Activated T-cell treated with anti-CD3 and anti-CD28 coated beads for 48 hours (primary cell): Measurements from ENCODE around the gene STAC3.
"Not testable (repeated sequence)": the region's sequence is repeated elsewhere in the genome, so short reads cannot be mapped to it uniquely, and the experiment has no call there.

Experiments
- DNase-seq: peaks from one replicate; pipeline ENCODE4 v3.0.0-alpha.2; 2020; ENCODE audit warnings: low read depth

The STAC3 gene

DNA sequence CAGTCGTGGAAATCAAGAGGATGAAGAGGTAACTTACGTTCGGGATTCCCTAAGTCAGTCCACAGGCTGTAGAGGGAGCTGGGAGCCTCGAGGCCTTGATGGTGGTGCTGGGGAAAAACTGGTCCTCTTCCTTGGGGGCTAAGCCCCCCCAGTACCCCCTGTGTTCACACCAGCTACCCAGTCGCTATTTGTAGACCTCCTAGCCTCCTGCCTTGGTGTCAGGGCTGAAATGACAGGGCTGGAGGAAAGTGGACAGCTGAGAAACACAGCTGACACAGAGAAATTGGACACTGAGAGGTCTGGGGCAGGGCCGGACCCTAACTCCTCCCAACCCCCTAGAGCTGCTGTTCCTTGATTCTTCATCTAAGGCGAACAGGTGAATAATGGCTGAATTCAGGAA is at the start of gene STAC3:
STAC3 (minus strand) TSS at position 232 of the 400 bp plus-strand sequence. CDS start 1,551 bp downstream, outside the sequence.
- DNase-seq = no peak

DNA sequence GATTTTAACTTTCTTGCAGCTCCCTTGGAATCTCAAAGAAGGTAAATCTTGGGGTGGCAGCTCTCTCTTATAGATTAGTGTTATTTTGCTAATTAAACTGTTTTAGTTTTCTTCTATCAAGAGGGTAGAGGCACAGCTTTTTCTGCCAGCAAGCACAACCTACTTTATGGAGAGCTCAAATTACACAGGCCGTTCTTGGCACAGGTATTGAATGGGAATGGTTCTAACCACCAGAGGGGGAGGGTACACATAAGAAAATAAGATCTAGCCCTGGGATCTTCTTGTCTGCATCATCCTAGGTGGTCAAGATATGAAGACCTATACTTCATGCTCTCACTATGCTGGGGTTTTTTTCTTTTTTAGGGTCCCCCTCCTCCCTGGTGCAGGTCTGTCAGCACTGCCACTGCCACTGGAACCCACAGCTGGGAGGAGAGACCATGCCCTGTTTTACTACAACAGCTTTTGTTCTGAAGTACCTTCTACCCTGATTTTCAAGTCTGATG is 48.6 kb upstream of the STAC3 start:
- no peak for DNase-seq

DNA sequence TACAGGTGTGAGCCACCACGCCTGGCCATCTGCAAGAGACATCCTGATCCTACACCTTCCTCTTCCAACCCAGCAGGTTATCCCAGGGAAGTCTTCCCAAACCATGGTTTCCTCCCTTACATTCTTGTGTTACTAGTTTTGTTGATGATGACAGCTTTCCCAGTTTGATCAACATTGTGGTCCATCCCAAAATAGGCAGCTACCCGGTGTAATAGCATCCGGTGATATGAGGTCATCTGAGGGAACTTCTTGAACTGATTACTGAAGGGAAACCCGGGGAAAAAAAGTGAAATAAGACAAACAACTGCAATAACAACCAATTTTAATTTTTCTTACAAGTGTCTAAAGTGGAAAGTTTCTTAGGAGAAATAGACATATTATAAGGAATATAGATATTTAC is 45.3 kb upstream of the STAC3 start:
- no peak for DNase-seq

DNA sequence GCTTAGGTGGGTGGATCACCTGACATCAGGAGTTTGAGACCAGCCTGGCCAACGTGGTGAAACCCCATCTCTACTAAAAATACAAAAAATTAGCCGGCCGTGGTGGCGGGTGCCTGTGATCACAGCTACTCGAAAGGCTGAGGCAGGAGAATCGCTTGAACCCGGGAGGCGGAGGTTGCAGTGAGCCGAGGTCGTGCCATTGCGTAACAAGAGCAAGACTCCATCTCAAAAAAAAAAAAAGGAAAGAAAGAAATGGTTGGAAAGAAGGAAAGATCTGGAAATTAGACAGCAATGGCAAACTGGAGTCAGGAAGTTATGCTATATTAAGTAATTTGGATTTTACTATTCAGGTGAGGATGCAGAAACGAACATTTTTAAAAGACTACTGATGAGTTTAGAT is 31.1 kb upstream of the STAC3 start:
- not testable (repeated sequence) for DNase-seq

DNA sequence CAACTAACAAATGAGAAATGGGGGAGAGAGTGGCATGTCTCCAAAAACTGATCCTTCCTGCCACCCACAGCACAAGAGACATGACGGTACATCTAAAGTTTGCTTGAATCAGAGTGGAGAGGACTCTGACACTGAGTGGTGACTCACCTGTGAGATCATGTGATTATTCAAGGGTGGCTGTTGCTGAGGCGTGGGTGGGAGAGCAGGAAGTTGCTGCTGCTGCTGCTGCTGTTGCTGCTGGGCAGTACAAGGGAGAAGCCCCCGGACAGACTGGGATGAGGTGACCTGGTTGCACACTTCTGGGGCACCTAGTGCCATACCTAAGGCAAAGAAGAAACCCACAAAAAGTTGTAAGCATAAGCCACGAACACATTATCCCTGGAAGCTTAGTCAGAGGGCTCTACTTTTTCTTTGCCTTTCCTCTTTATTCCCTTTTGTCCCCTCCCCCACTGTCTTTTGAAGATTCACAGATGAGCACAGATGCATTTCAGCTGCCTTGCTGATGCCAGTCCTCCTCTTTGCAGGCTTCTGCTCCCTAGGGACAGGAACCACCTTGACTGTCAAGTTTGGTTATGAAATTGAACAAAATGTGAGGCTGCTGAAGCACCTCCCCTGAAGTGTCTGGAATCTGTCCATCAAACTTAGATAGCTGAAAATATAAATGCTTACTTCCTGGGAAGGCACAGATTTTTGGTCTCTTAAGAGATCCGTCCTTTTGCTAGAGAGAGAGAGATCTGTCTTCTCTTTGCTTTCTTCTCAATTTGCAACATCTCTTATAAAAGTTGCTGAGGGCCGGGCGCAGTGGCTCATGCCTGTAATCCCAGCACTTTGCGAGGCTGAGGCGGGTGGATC is 29.4 kb upstream of the STAC3 start:
- DNase-seq = peak; percentile 65

DNA sequence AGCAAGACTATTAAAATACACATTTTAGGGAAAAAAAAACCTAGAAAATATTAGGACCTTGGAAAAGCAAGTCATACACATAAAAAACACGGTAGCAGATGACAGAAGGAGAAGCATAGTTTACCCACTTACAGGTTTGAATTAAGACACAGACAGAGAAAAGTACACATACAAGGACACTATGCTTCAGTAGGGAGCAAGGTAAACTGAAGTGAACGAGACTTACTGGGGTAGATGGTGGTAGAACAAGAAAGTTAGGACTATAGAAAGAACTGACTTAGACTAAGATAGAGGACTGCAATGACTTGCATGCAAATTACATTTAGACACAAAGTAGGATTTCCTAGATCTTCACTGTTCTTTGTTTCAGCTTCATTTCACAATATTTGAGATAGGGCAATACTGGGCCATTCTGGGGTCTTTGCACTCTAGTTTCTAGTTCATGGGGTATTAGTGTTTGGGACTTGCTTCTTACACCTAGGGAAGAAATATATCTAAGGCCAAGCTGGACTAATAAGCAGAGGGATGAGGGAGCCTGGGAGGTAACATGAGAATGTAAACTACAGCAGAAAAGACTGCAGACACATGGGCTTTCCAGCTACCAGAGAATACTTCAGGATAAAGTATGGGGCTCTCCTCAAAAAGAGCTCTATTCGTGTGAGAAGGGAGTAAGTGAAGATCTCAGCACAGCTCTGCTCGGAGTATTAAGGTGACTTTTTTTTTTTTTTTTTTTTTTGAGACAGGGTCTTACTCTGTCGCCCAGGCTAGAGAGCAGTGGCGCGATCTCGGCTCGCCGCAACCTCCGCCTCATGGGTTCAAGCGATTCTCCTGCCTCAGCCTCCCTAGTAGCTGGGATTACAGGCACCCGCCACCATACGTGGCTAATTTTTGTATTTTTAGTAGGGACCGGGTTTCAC is 27.7 kb upstream of the STAC3 start:
- DNase-seq = no peak

DNA sequence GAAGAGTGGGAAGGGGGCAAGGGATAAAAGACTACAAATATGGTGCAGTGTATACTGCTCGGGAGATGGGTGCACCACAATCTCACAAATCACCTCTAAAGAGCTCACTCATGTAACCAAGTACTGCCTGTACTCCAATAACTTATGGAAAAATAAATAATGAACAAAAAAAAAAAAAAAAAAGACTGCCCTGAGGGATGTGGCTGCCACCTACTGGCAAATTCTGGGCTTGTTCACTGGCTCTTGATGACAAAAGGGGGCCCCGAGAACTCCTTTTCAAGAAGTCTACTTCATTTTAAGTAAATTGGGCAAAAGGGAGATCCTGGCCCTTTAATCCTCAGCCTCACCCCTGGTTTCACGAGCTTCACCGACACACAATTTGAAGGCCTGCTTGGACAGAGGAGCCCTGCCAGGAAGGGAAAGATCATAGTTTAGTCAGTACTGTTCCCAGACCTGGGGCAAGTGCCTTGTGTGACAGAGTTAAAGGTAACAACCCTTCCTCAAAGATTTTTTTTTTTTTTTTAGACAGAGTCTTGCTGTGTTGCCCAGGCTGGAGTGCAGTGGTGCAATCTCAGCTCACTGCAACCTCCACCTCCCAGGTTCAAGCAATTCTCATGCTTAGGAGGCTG is 26.1 kb upstream of the STAC3 start:
- DNase-seq = no peak

DNA sequence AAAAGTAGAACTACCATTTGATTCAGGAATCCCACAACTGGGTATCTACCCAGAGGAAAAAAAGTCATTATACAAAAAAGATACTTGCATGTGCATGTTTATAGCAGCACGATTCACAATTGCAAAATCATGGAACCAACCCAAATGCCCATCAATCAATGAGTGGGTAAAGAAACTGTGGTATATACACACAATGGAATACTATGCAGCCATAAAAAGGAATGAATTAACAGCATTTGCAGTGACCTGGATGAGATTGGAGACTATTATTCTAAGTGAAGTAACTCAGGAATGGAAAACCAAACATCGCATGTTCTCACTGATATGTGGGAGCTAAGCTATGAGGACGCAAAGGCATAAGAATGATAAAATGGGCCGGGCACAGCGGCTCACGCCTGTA is 25.2 kb upstream of the STAC3 start:
- DNase-seq = not testable (repeated sequence)

DNA sequence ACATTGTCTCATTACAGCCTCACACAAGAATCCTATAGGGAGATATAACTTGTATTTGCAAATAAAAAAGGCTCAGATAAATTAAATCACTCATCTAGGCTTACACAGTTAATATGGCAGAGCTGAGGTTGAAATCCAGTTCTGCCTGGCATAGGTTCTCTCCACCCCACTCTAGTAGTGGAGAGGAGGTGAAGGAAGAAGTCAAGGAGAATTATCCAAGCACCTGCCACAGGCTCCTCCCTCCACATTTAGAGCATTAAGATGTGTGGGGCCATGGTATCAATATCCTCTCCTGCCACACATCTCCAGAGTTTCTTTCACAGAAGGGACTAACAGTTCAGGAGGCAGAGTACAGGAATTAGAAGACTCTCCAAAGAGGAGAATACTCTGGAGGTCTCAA is 22.5 kb upstream of the STAC3 start:
- DNase-seq = no peak

DNA sequence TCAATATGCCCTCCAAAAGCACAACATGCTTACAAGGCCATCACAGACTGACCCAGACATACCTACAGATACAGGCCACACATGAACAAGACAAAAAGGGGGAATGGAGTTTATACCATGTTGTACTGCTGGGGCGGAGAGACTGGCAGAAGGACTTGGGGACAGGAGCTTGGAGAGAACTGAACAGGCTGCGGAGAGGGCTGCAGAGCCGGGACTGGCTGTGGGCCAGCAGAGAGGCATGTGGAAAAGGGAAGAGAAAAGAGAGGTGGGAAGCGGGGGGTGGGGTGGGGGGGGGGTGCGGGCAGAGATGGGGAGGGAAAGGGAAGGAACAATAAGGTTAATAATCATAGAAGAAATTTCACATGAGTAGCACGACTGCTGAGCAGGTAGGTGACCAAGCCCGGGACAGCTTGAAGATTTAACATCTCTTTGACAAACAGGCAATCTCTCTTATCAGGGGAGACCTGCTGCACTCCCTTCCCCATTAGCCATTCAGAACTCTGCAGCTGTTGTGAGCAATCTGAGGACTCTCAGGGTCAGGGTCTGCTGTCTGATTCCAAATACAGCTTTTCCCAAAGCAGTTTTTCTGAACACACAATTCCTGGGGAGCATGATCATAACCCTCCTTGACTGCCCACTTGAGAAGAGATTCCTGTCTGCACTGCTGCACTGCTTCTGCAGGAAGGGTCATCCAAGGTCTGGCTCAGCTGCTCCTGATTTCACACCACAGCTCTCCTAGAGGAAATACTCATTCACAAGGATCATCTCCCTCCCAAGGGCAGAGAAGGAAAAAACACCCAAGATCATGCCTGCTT is 21.6 kb upstream of the STAC3 start:
- DNase-seq = no peak

DNA sequence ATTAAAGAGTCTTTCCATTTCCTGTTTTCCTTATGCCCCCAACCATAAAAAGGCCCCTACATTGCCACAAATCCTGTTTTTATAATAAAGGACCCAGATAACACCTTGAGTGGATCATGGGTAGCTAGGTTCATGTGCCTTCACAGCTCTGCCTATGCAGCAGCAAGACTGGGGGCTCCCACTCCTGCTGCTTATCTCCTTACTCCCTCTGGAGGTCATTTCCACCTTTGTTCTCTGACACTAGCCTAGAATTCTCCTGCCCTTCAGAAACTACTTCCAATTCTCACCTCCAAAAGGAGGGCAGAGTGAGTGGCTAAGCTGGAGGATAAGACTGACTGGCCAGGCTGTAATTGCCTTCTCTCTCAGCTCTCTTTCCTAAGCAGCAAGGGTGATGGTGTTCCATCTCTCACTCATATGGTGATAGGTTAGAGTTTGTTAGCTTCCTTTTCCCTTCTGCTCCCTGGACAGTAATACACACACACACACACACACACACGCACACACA is 20.0 kb upstream of the STAC3 start:
- DNase-seq = no peak

DNA sequence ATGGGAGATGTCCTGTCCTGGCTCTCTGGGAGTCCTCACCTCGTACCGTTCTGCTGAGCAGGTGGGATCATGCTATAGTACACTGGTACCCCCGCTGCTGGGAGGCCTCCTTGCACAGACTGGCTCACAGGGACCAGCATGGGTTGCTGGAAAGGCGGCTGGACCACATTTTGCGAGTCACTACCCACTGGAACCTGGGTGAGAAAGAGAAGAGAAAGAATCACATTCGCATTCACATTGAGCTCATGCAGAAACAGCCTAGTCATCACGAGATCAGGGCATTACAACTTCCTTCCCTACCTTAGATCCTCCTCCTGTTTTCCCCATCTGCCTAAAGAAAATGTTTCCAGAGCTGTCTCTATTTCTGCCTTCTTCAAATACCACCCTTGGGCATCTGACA is 17.3 kb upstream of the STAC3 start:
- peak; percentile 47 for DNase-seq

DNA sequence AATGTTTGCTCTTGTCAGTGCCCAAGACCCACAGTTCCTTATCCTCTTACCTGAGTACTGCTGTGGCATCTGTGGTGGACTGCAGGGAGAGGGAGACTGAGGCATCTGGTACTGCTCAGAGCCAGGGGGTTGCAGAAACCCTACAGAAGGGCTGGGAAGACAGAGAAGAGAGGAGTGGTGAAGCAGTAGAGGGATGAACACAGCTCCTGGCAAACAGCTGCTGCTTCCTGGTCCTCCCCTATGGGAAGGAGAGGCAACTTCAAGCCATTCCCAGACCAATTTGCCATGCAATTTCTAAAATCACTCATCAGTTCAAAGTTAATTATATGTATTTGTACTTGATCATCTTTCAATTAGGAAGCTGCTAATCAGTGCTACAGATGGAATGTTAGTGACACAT is 15.7 kb upstream of the STAC3 start:
- no peak for DNase-seq

DNA sequence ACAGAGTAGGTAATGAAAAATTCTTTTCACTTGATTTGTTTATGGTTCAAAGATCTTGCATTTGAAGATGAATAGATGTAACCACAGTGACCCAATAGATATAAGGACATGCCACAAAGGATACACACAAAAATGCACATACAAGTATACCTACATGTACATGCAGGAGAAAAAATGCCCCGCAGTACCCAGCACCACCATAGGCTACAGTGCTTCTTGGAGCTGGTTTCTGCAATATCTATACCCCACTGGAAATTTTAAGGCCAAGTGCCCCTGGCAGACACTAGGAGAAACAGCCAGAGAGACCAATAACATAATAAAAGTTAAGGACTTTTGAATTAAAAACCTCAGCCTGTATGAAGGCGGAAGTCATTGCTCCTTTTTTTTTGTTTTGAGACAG is 12.1 kb upstream of the STAC3 start:
- DNase-seq = no peak

DNA sequence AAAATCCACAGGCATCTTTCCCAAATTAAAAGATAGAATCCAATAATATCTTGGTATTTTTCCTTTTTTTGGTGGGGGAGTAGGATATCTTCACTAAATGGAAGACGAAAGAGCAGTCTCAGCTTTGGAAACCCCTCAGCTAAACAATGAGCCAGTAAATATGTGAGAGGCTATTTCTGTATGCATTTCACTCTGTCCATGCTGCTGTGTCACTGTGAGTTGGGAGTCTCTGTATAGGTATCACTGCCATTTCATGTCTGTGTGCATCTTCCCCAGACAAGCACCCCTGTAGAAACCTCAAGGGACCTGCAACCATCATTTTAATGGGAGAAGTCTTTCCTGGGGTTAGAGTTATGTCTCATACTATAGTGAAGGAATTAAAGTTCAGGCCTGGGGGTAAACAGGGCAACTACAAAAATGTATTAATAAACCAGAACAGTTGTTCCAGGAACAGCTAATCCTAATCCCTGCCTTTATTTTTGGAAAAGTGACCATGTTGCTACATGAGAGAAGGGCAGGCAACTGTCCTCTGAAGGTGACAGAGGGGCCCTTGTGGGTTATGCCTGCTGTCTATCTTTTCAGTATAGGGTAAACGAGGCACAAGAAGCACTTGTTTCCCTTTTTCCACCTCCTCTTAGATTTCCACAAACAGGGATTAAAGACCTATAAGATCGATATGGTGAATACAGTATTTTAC is 11.3 kb upstream of the STAC3 start:
- DNase-seq = no peak

DNA sequence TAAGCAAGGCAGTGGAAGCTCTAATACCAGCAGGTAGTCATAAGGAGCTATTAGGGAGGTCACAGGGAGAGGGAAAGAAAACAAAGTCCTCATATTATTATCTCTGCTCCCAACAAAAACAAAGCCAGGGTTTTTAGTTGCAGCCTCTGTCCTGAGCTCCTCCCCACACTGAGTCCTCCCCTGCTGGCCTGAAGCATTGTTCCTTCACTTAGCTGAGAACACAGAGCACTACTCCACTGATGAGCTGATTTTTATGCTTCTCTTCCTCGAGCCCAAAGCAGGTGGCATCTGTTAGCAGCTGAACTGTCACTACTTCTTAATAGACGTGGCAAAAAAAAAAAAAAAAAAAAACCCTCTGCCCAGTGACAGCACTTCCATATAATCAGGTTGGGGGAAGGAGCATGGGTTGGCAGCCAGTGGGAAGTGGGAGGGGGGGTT is 10.5 kb upstream of the STAC3 start:
- DNase-seq = no peak

DNA sequence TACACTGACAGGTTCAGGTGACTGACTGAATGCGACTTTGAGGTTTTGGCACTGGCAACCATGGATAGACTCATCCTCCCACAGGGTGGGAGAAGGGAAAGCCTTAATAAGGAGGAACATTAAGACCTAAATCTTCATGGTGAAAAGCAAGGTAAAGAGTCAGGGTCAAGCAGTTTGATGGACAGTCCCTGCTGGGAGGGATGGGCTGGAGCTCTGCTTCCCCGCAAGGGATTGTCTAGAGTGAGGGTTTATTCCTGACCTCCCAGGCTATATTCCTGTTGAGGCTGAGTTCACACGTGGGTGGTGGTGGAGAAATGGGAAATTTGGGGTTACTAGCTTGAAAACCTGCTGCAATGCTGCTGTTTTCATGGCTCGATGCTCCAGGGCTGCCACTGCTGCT is 9.4 kb upstream of the STAC3 start:
- DNase-seq = no peak

DNA sequence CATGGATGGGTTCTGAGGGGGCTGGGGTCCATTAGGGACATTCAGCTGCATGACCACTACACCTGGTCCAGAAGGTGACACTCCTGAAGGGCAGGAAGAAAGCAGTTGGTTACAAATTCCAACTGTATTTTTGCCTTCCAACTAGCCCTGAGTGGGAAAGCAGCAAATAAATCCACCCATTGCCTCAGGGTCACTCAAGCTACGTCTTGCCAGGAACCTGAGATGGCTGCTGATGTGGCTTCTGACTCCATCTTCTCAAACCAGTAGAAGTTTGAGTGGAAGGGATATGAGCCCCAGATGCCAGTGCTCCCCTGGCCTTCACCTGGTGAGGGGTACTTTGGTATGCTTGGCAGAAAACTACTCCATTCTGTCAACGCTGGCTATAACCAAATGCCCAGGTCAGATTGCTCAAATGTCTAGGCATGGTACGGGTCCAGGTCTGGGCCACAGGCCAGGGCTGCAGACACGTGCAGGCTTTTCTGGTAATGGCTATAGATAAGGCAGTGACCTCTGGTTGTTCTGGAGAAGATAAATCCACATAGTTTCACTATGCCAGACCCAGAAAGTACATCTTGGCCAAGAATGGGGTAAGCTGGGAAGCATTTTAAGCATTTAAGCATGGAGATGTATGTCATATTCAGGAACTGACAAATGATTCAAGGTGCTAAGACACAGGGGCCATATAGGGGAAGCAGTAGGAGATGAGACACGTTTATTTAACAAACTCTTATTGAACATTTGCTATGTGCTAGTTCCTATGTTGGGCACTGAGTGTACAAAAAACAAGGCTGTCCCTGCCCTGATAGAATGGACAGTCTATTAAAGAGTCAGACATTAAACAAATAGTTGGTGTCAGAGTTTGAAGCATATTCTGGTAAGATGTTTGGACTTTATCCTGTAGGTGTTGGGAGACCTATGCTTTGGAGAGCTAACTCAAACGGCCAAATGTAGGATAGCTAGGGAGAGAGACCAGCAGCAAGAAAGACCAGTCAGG is 8.3 kb upstream of the STAC3 start:
- no peak for DNase-seq

DNA sequence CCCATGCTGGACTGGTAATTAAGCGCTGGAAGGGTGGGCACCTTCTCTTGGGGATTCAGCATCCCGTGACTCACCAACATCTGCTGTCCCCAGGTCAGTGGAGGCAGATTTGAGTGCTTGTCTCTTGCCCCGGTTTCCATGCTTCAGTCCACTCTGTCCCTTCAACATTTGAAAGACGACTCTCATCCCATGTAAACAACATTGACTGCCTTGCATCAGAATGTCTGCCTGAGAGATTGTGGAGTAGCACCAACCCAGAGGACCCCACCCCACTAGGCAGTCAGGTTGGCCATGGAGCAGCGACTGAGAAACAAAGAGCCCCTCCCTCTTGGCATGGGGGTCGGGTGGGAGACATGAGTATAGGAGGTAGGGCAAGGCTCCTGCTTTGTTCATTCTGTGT is 4.9 kb upstream of the STAC3 start:
- no peak for DNase-seq
